ENCODE data around the gene PAN2.
"Not testable (repeated sequence)": the region's sequence is repeated elsewhere in the genome, so short reads cannot be mapped to it uniquely, and the experiment has no call there.

PAN2 gene

GRCh38 chr12:56333679-56334489 is at the start of gene PAN2:
PAN2 (minus strand) TSS chr12:56334000; CDS start chr12:56333094, 906 bp downstream.
- peak; percentile 99 for DNase-seq (ENCODE audit: low spot score)

- no peak for DNase-seq (ENCODE audit: low spot score)
These were observed 48.8 kb upstream of the PAN2 start for GRCh38 chr12:56382611-56383010.

- DNase-seq (ENCODE audit: low spot score), result no peak
These were observed 44.2 kb upstream of the PAN2 start for GRCh38 chr12:56377989-56378316.

- no peak for DNase-seq (ENCODE audit: low spot score)
These were observed 43.6 kb upstream of the PAN2 start for GRCh38 chr12:56377310-56377988.

- DNase-seq (ENCODE audit: low spot score), result peak; percentile 22
These were observed 42.0 kb upstream of the PAN2 start for GRCh38 chr12:56375598-56376434.

- no peak for DNase-seq (ENCODE audit: low spot score)
These were observed 41.2 kb upstream of the PAN2 start for GRCh38 chr12:56374726-56375597.

GRCh38 chr12:56373515-56373914 is 39.7 kb upstream of the PAN2 start:
- DNase-seq (ENCODE audit: low spot score), result no peak

GRCh38 chr12:56366948-56367347 is 33.1 kb upstream of the PAN2 start:
- DNase-seq (ENCODE audit: low spot score), result no peak

- no peak for DNase-seq (ENCODE audit: low spot score)
These were observed 28.6 kb upstream of the PAN2 start, which contains the start of gene APOF for GRCh38 chr12:56362130-56363059. APOF (minus strand) TSS chr12:56362857; CDS start chr12:56362745, 112 bp downstream.

GRCh38 chr12:56361487-56362129 is 27.8 kb upstream of the PAN2 start:
- no peak for DNase-seq (ENCODE audit: low spot score)

GRCh38 chr12:56359851-56360767 is 26.3 kb upstream of the PAN2 start, which contains the start of gene STAT2:
STAT2 (minus strand) TSS chr12:56360107; CDS start chr12:56356571, 3,536 bp downstream.
- DNase-seq (ENCODE audit: low spot score), result peak; percentile 97

- DNase-seq (ENCODE audit: low spot score), result no peak
These were observed 25.2 kb upstream of the PAN2 start for GRCh38 chr12:56358836-56359532.

- DNase-seq (ENCODE audit: low spot score), result no peak
These were observed 17.5 kb upstream of the PAN2 start for GRCh38 chr12:56351325-56351724.

GRCh38 chr12:56350662-56351061 is 16.9 kb upstream of the PAN2 start:
- DNase-seq (ENCODE audit: low spot score), result no peak

- no peak for DNase-seq (ENCODE audit: low spot score)
These were observed 15.0 kb upstream of the PAN2 start for GRCh38 chr12:56348776-56349175.

- not testable (repeated sequence) for DNase-seq (ENCODE audit: low spot score)
These were observed 13.5 kb upstream of the PAN2 start for GRCh38 chr12:56347255-56347654.

GRCh38 chr12:56346675-56347074 is 12.9 kb upstream of the PAN2 start:
- no peak for DNase-seq (ENCODE audit: low spot score)

GRCh38 chr12:56342290-56342689 is 8.5 kb upstream of the PAN2 start:
- not testable (repeated sequence) for DNase-seq (ENCODE audit: low spot score)
